ENCODE results near the gene TM9SF3.
"Not testable (repeated sequence)": the region's sequence is repeated elsewhere in the genome, so short reads cannot be mapped to it uniquely, and the experiment has no call there.

TM9SF3 gene

GRCh38 chr10:96598846-96599245 lies 12.0 kb upstream of the TM9SF3 start:
- no peak for DNase-seq

GRCh38 chr10:96596422-96597407 lies 9.9 kb upstream of the TM9SF3 start:
- DNase-seq: no peak

- DNase-seq: no peak
Observed at GRCh38 chr10:96595741-96596140, 8.9 kb upstream of the TM9SF3 start.

- DNase-seq: no peak
Observed at GRCh38 chr10:96591946-96592345, 5.1 kb upstream of the TM9SF3 start.

GRCh38 chr10:96588616-96589419 lies 2.0 kb upstream of the TM9SF3 start:
- DNase-seq: no peak

GRCh38 chr10:96588060-96588554 lies 1.3 kb upstream of the TM9SF3 start:
- DNase-seq: no peak

GRCh38 chr10:96587264-96588059 lies 650 bp upstream of the TM9SF3 start:
- no peak for DNase-seq

- DNase-seq: no peak
Observed at GRCh38 chr10:96585736-96586418, 935 bp downstream of the TM9SF3 start.

- no peak for DNase-seq
Observed at GRCh38 chr10:96584474-96584873, 2.3 kb downstream of the TM9SF3 start.

- no peak for DNase-seq
Observed at GRCh38 chr10:96584035-96584434, 2.8 kb downstream of the TM9SF3 start.

- no peak for DNase-seq
Observed at GRCh38 chr10:96579133-96579532, 7.7 kb downstream of the TM9SF3 start.

- no peak for DNase-seq
Observed at GRCh38 chr10:96578633-96579032, 8.2 kb downstream of the TM9SF3 start.

GRCh38 chr10:96578022-96578421 lies 8.8 kb downstream of the TM9SF3 start:
- DNase-seq: no peak

GRCh38 chr10:96577069-96577468 lies 9.7 kb downstream of the TM9SF3 start:
- no peak for DNase-seq

GRCh38 chr10:96576277-96576980 lies 10.4 kb downstream of the TM9SF3 start:
- no peak for DNase-seq

- DNase-seq: not testable (repeated sequence)
Observed at GRCh38 chr10:96574564-96574963, 12.2 kb downstream of the TM9SF3 start.

GRCh38 chr10:96573036-96573435 lies 13.8 kb downstream of the TM9SF3 start:
- no peak for DNase-seq

GRCh38 chr10:96570983-96571964 lies 15.5 kb downstream of the TM9SF3 start:
- no peak for DNase-seq

- DNase-seq: no peak
Observed at GRCh38 chr10:96570511-96570910, 16.3 kb downstream of the TM9SF3 start.

- no peak for DNase-seq
Observed at GRCh38 chr10:96568402-96568801, 18.4 kb downstream of the TM9SF3 start.

Data from activated effector memory CD4-positive, alpha-beta T cell treated with anti-CD3 and anti-CD28 coated beads, Interleukin-2, amount 50 U/mL, for 16 hours (primary cell).